SK-N-MC (cell line): ENCODE results near the gene JMJD1C.

Source experiments
- DNase-seq: peaks from one replicate; pipeline ENCODE4 v3.0.0-alpha.2; 2011; ENCODE audit warnings: low read depth, low spot score
- H3K27ac ChIP-seq: fragments of 200-600 bp; sonication (generic); 2 replicates; pipeline ENCODE4 v1.5.1; 2016; ENCODE audit warnings: mixed run types
- H3K36me3 ChIP-seq: fragments of 200-600 bp; sonication (generic); 2 replicates; pipeline ENCODE4 v1.6.1; 2017; ENCODE audit warnings: antibody characterized with exemption, low read length, mixed read lengths; ENCODE audit not compliant: insufficient read depth
- H3K4me3 ChIP-seq: fragments of 200-600 bp; sonication (generic); 2 replicates; pipeline ENCODE4 v1.5.1; 2016
- H3K9ac ChIP-seq: fragments of 200-600 bp; sonication (generic); 2 replicates; pipeline ENCODE4 v1.8.0; 2017; ENCODE audit warnings: mixed run types, mixed read lengths; ENCODE audit not compliant: insufficient read length
- H3K9me3 ChIP-seq: fragments of 200-600 bp; sonication (generic); 2 replicates; pipeline ENCODE4 v1.6.1; 2017; ENCODE audit warnings: low read depth, mild to moderate bottlenecking, antibody characterized with exemption, low read length, moderate library complexity, mixed read lengths
- EZH2 ChIP-seq: fragments of 200-600 bp; sonication (generic); IDR thresholded peaks from one replicate; pipeline ENCODE4 v1.6.1; 2017; ENCODE audit warnings: antibody characterized with exemption
- FOXP2 ChIP-seq: optimal IDR thresholded peaks from 2 replicates; pipeline ENCODE3; 2011; ENCODE audit warnings: mild to moderate bottlenecking, moderate library complexity; ENCODE audit not compliant: insufficient read depth; ENCODE audit errors: extremely low read length, control extremely low read depth
- POLR2AphosphoS5 ChIP-seq: IDR thresholded peaks from 2 replicates; pipeline ENCODE4 v1.6.1; 2012; ENCODE audit warnings: mild to moderate bottlenecking, low read depth, low read length, borderline replicate concordance

JMJD1C gene

DNA sequence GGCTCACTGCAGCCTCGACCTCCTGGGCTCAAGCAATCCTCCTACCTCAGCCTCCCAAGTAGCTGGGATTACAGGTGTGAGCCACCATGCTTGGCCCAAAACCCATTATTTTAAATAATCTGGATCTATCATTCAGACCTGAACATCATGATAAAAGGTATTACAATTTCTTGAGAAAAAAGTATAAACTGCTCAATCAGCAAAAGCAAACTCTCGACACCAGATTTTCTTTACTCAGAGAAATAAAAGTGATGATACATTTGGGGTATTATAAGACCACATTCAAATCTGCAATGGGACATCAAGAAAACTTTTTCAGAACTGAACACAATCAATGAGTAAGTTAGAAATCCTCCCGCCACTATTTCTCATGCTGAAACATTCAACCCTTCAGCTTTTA is 41.2 kb downstream of the JMJD1C start:
- no peak for TF ChIP-seq FOXP2
- TF ChIP-seq EZH2: no peak
- no peak for TF ChIP-seq POLR2AphosphoS5

GRCh38 chr10:63423494-63423893 is 42.3 kb downstream of the JMJD1C start:
- TF ChIP-seq FOXP2 (no peak), EZH2 (no peak), POLR2AphosphoS5 (no peak)
- Histone ChIP-seq H3K9ac (no peak overlapping the region), H3K9me3 (no peaks in the 10 kb centered on the region), H3K27ac (peak overlapping the region; percentile 60; the same call in 1 of the 2 replicates), H3K4me3 (no peak overlapping the region), H3K36me3 (no peaks in the 10 kb centered on the region)
- no peak for DNase-seq

More for the DNA sequence above, 41.2 kb downstream of the JMJD1C start:
- DNase-seq: no peak
- Histone ChIP-seq H3K4me3 (no peak overlapping the region), H3K27ac (no peak overlapping the region), H3K9me3 (no peaks in the 10 kb centered on the region), H3K9ac (no peak overlapping the region), H3K36me3 (no peaks in the 10 kb centered on the region)

GRCh38 chr10:63421591-63421990 is 44.2 kb downstream of the JMJD1C start:
- H3K9ac ChIP-seq: no peak overlapping the region
- H3K9me3 ChIP-seq: no peaks in the 10 kb centered on the region
- H3K27ac ChIP-seq: peak overlapping the region; percentile 62; the same call in 1 of the 2 replicates
- no peaks in the 10 kb centered on the region for H3K36me3 ChIP-seq
- TF ChIP-seq POLR2AphosphoS5 (no peak), FOXP2 (no peak), EZH2 (no peak)
- no peak for DNase-seq
- no peak overlapping the region for H3K4me3 ChIP-seq

DNA sequence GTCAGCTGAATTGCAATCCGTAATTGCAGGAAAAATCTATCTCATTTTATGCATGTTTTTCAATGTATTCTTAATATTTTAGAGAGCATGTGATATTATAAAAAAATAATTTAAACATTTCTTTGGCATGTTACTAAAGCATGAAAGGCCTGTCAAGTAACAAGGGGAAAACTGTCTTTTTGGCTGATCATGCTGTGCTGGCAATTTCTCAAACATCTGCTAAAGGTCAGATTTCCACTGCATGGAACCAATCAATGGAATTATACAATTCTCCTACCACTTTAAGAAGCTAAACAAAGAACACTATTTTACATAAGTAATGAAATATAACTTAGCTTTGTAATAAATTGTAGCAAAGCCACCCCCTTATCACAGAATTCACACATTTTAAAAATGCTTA is 49.4 kb downstream of the JMJD1C start:
- no peak for DNase-seq
- Histone ChIP-seq H3K9ac (peak overlapping the region; percentile 50), H3K4me3 (peak overlapping the region; percentile 35), H3K9me3 (no peaks in the 10 kb centered on the region), H3K36me3 (no peaks in the 10 kb centered on the region), H3K27ac (peak overlapping the region; percentile 70)
- TF ChIP-seq FOXP2 (no peak), EZH2 (no peak), POLR2AphosphoS5 (no peak)

GRCh38 chr10:63415640-63416244 is 50.0 kb downstream of the JMJD1C start:
- Histone ChIP-seq H3K9me3 (no peaks in the 10 kb centered on the region), H3K9ac (no peak overlapping the region), H3K27ac (peak overlapping the region; percentile 70; the same call in 1 of the 2 replicates), H3K36me3 (no peaks in the 10 kb centered on the region), H3K4me3 (peak overlapping the region; percentile 35)
- TF ChIP-seq POLR2AphosphoS5 (no peak), FOXP2 (no peak), EZH2 (no peak)
- no peak for DNase-seq

DNA sequence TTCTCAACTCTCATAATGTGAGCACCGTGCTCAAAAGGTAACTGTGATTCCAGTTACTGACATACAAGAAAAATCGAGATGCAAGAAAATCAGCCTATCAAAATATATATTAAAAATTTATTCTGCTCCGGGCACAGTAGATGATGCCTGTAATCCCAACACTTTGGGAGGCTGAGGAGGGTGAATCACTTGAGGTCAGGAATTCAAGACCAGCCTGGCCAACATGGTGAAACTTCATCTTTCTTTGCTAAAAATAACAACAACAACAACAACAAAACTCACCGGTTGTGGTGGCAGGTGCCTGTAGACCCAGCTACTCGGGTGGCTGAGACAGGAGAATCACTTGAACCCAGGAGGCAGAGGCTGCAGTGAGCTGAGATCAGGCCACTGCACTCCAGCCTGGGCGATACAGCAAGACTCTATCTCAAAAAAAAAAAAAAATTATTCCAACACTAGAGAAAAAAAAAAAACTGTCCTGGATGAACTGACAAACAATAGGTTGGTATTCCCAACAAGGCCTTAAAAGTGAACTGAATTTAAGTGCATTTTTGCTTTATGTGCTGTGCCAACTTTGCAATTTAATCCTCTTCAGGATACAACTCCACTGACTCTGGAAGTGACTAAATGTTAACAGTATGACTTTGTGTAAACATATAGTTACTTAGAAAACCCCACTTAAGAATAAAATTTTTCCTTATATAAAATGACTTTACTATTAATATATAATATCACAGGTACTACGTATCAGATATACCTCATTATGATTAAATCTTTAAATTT is 51.1 kb downstream of the JMJD1C start:
- TF ChIP-seq FOXP2: no peak
- TF ChIP-seq POLR2AphosphoS5: no peak
- no peak for TF ChIP-seq EZH2
- DNase-seq: no peak
- no peak overlapping the region for H3K4me3 ChIP-seq
- H3K9ac ChIP-seq: no peak overlapping the region
- H3K27ac ChIP-seq: no peak overlapping the region
- no peaks in the 10 kb centered on the region for H3K9me3 ChIP-seq
- H3K36me3 ChIP-seq: no peaks in the 10 kb centered on the region

DNA sequence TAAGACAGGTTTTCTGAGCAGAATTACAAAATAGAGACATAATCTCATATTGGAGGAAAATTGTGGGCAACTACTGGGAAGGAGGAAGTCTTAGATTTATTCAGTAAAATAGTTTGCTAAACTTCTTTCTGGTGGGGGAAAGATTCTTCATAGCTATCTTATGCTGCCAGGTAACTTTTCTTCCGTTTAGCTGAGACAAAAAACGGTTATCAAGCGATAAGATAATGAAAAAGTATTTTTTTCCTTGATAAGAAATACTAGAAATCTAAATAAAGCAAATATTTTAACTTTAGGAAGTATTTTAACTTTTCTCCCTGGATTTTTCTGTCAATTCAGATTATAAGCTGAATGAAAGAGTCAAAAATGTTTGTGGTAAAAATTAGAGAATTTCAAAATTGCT is 52.3 kb downstream of the JMJD1C start:
- no peak for TF ChIP-seq EZH2
- TF ChIP-seq FOXP2: no peak
- TF ChIP-seq POLR2AphosphoS5: no peak
- DNase-seq: no peak
- H3K36me3 ChIP-seq: no peaks in the 10 kb centered on the region
- H3K4me3 ChIP-seq: no peak overlapping the region
- no peaks in the 10 kb centered on the region for H3K9me3 ChIP-seq
- no peak overlapping the region for H3K9ac ChIP-seq
- H3K27ac ChIP-seq: no peak overlapping the region

DNA sequence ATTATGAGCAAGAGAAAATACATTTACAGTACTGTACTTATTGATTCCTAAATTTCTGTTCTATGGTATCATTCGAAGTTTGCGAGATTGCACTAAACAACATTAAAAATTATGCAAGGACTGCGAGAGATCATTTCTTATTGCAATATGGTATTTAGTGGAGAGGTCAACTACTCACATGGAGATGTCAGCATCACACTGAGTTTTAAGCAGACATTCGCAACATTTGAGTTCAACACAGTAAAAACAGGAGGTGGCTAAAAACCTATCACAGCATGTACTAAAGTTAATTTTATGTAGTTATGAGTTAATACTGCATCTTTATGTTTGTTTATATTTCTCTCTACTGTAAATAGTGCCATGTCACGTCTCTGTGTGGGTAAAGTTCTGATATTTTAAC is 53.5 kb downstream of the JMJD1C start:
- H3K9ac ChIP-seq: no peak overlapping the region
- no peak for DNase-seq
- no peak overlapping the region for H3K4me3 ChIP-seq
- no peaks in the 10 kb centered on the region for H3K36me3 ChIP-seq
- TF ChIP-seq POLR2AphosphoS5: no peak
- no peak for TF ChIP-seq EZH2
- no peak for TF ChIP-seq FOXP2
- H3K9me3 ChIP-seq: no peaks in the 10 kb centered on the region
- no peak overlapping the region for H3K27ac ChIP-seq

DNA sequence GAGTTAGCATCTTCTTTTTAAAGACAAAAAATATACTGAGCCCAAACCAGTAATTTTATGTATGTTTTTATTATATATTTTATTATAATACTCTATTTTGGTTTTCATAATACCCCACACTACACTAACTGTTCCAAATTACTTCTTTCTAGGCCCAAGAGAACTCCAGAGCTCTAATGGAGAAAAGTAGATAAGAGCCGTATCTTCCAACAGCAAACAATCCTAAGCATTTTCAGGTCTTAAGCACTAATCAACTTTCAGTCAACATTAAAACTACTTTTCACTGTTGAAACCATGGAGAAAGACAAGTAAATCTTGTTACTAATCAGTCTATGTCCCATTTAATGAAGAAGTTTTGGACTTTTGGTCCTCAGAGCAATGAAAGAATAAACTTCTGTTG is 55.1 kb downstream of the JMJD1C start:
- TF ChIP-seq FOXP2 (no peak), POLR2AphosphoS5 (no peak), EZH2 (no peak)
- DNase-seq: no peak

More for the DNA sequence above, 55.1 kb downstream of the JMJD1C start:
- Histone ChIP-seq H3K4me3 (no peak overlapping the region), H3K27ac (no peak overlapping the region), H3K36me3 (no peaks in the 10 kb centered on the region), H3K9ac (no peak overlapping the region), H3K9me3 (no peaks in the 10 kb centered on the region)
